ENCODE data around the gene SPEM2.
A peak's percentile ranks its signal among the peaks of the same experiment; 100 is the strongest.

SPEM2 gene

DNA sequence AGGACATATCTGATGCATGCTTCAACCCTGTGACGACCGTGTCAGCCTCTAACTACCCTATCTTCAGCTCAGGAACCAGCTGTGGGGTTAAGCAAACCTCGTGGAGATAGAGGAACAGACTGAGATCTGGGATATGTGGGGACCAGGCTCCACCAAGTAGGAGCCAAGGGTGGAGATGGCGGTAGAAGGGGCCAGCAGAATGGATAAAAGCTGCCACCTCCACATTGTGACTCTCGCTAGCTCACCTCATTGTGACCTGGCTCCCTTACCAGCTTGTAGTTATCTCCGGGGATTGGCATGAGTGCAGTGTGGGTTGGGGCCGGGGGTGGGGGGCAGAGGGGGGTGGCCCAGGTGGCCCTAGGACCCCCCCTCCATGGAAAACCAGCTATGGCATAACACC is at the start of gene SPEM2:
Gene SPEM2, plus strand, starts transcription at position 301 of the 400 bp plus-strand sequence. Its CDS starts 73 bp downstream, at position 374.
- no peak for DNase-seq (ENCODE audit: low read depth in 2 of 2)

DNA sequence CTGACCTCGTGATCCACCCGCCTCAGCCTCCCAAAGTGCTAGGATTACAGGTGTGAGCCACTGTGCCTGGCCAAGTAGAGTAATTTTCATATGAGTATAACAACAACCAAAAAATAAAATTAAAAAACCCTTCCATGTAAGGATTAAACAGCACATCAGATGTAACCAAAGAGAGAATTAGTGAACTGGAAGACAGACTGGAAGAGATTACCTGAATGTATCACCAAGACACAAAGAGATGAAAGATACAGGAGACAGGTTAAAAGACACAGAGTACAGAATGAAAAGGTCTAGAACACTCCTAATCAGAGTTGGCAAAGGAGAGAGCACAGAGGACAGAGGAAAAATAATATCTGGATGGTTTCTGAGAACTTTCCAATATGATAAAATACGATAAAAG is 46.3 kb upstream of the SPEM2 start:
- no peak for DNase-seq (ENCODE audit: low read depth in 2 of 2)

DNA sequence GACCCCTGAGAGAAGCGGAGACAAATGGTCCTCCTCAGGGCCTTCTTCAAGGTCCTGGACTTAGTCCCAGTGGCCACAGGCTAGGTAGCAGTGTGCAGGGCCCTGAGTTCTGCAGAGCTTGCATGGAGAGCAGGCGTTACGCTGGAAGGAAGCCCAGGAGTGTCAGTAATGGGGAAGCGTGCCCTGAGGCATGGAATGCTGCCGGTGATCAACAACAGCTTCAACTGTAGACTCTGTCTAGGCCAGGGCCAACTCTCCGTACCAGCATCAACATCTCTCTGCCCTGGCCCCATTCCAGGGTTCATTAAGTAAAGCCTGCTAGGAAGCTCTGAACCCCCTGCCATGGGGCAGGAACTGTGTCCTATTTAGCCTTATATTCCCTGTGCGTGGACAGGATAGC is 45.1 kb upstream of the SPEM2 start:
- no peak for DNase-seq (ENCODE audit: low read depth in 2 of 2)

GRCh38 chr17:7380855-7381683 is 44.3 kb upstream of the SPEM2 start, which contains the start of gene TNK1:
TNK1 (plus strand) TSS chr17:7381089; CDS start chr17:7382927, 1,838 bp downstream.
- DNase-seq (ENCODE audit: low read depth in 2 of 2), result no peak

- no peak for DNase-seq (ENCODE audit: low read depth in 2 of 2)
These were observed 42.5 kb upstream of the SPEM2 start for GRCh38 chr17:7382901-7383300.

DNA sequence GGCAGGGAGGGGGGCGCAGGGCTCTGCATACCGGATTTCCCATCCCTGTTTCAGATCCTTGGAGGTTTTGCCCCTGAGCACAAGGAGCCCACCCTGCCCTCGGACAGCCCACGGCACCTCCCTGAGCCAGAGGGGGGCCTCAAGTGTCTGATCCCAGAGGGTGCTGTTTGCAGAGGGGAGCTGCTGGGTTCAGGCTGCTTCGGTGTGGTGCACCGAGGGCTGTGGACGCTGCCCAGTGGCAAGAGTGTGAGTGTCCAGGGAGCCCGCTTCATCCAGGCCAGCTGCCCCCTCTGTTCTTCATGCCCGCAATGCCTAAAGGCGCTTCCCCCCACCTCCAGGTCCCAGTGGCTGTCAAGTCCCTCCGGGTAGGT is 42.1 kb upstream of the SPEM2 start:
- no peak for DNase-seq (ENCODE audit: low read depth in 2 of 2)

GRCh38 chr17:7383742-7384488 is 41.5 kb upstream of the SPEM2 start:
- DNase-seq (ENCODE audit: low read depth in 2 of 2), result peak; percentile 49 to 60

DNA sequence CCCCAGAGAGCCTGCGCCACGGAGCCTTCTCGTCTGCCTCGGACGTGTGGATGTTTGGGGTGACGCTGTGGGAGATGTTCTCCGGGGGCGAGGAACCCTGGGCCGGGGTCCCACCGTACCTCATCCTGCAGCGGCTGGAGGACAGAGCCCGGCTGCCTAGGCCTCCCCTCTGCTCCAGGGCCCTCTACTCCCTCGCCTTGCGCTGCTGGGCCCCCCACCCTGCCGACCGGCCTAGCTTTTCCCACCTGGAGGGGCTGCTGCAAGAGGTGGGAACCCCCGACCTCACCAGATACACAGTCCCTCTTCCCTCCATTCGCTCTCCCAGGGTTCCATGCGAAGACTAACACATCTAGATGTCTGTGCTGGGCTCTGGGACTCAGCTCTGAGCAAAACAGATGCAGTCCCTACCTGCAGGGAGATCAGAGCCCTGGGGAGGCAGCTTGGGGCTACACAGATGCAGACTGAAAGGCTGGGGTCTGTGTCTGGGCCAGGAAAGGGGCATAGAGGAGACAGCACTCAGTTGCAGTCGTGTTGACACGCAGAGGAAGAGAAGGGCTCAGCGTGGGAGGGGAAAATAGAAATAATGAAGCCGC is 40.8 kb upstream of the SPEM2 start:
- DNase-seq (ENCODE audit: low read depth in 2 of 2), result no peak

DNA sequence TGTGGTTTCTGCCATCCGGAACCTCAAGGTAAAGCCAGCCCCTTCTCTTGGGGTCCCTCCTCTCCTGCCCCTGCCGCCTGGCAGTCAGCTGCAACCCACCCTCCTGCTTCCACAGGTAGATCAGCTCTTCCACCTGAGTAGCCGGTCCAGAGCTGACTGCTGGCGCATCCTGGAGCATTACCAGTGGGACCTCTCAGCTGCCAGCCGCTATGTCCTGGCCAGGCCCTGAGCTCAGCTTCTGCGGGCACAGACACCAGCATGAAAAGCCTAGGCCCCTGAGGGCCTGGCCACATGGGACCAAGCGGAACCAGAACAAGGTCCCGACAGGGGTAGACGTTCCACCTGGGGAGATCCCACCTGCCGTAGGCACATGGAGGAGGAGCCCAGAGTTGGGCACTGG is 36.6 kb upstream of the SPEM2 start:
- no peak for DNase-seq (ENCODE audit: low read depth in 2 of 2)

GRCh38 chr17:7389924-7390910 is 35.2 kb upstream of the SPEM2 start:
- no peak for DNase-seq (ENCODE audit: low read depth in 2 of 2)

GRCh38 chr17:7391307-7391706 is 34.1 kb upstream of the SPEM2 start:
- no peak for DNase-seq (ENCODE audit: low read depth in 2 of 2)

GRCh38 chr17:7392696-7393612 is 32.5 kb upstream of the SPEM2 start:
- no peak for DNase-seq (ENCODE audit: low read depth in 2 of 2)

DNA sequence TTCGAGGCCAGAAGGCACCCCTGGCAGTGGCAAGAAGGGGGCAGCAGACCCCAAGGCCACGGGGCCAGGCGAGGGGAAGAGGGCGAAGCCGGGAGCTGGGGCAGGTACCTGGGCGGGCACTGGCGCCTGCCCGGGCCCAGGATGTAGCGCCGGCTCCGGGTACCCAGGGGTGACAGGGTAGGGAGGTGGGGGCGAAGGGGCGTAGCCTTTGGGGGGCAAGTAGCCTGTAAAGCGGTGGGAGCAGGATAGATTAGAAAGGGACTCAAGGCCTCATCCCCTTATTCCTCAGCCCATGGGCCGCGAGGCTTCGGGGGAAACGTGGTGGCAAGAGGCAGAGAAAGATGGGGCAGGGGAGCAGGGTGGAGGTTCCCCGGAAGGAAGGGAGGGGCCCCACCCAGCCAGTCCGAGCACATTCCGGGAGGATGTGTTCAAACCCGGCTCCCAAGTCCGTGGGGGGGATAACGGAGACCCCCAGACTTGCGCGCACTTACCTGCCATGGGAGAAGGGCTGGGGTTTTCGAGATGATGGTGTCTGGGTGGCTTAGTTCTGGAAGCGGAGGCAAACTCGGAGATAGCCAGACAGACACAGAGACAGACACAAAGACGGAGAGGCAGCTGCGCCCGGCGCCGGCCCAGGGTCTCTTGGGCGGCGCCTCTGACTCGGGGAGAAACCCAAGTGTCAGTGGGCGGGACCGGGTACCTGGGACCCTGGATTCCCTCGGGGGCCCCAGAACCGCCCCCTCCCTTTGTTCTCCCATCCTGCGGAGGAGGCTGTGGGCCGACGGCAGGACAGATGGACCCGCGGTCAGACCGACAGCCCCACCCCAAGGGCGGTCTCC is 31.6 kb upstream of the SPEM2 start:
- DNase-seq (ENCODE audit: low read depth in 2 of 2), result peak; percentile 23 to 37

GRCh38 chr17:7394452-7395191 is 30.8 kb upstream of the SPEM2 start, which contains the start of gene PLSCR3:
PLSCR3 (minus strand) TSS chr17:7394525; CDS start chr17:7394110, 415 bp downstream.
- DNase-seq (ENCODE audit: low read depth in 2 of 2), result peak; percentile 52 to 78

GRCh38 chr17:7396147-7396546 is 29.3 kb upstream of the SPEM2 start:
- no peak for DNase-seq (ENCODE audit: low read depth in 2 of 2)

DNA sequence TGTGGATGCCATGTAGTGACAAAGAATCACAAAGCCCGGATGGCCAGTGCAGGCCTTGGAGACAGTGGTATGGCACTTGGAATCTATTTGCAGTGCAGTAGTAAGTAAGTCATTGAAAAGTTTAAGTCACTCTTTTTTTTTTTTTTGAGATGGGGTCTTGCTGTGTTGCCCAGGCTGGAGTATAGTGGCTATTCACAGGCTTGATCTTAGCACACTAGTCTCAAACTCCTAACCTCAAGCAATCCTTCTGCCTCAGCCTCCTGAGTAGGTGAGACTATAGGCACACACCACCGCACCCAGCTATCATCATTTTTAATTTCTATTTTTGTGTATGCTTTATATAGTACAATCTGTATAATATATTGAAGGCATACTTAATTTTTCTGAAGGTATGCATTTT is 26.8 kb upstream of the SPEM2 start:
- DNase-seq (ENCODE audit: low read depth in 2 of 2), result no peak

DNA sequence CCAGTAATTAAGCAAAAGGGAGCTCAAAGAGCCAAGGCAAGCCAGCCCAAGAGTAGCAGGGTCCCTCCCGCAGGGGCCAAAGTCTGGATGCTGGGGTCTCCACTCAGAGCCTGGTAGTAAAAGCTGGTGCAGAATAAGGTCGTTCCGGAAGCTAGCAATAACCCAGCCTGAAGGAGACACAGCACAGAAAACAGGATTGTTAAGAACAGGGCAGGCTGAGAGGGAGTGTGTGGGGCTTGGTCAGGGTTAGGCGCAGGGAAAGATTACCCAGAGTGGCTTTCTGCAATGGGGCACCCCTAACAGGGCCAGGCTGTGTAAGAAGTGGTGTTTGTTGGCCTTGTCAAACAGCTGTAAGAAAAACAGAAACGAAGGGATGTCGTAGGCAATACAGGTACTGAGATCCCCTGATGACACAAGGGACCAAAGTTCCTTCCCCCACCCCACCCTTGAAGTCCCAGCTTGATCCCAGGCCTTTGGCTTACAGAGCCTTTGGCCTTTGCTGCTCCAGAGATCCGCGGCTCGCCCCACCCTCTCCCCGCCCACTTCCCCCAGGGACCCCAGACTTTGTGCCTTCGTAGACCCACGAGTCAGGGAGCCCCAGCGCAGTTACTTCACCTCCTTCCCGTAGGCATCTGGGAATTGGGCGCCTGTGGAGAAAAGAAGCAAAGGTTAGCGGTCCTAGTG is 22.2 kb upstream of the SPEM2 start:
- DNase-seq (ENCODE audit: low read depth in 2 of 2), result no peak

DNA sequence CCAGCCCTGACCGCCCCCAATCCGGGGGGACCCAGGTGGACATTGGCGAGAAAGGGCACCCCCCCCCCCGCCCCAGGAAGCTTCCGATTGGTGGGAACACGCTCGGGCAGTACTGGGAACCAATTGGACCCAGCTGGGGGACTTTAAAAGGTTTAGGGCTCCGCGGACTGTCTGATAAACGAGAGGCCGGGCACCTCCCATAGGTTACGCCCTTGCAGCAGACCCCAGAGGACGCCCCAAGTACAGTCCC is 21.8 kb upstream of the SPEM2 start:
- no peak for DNase-seq (ENCODE audit: low read depth in 2 of 2)

Measured in stimulated activated CD4-positive, alpha-beta T cell treated with anti-CD3 and anti-CD28 coated beads, Interleukin-1b, Interleukin-23, amount 100 ng/mL, for 1 hour (primary cell).